BJ (cell line): ENCODE data around the gene SKA3. TPM values are rescaled to one million over a fixed set of nuclear protein-coding genes. Genes with fewer than 3 reads are reported as not detected.

Experiments
- CTCF ChIA-PET: fragments of 350-600 bp; formaldehyde crosslinking; extraction: SDS; loops from one replicate; lab custom pipeline; 2021; ENCODE audit warnings: antibody characterized with exemption, inconsistent platforms; lab: Yijun Ruan, JAX
- POLR2A ChIA-PET: fragments of 300-600 bp; sonication (Branson Sonifier 250); formaldehyde crosslinking; extraction: SDS; loops from one replicate; lab custom pipeline; 2021; ENCODE audit warnings: antibody characterized with exemption; lab: Charles Lee
- DNase-seq: peaks from one replicate; pipeline ENCODE4 v3.0.0-alpha.2; 2011; ENCODE audit warnings: low read depth
- H3K27me3 ChIP-seq: 2 replicates; pipeline ENCODE4 v1.6.0; 2011; ENCODE audit warnings: low read length; ENCODE audit not compliant: control insufficient read depth, insufficient read depth
- H3K36me3 ChIP-seq: 2 replicates; pipeline ENCODE4 v1.5.1; 2011; ENCODE audit warnings: low read length; ENCODE audit not compliant: control insufficient read depth, insufficient read depth
- H3K4me3 ChIP-seq: 2 replicates; pipeline ENCODE4 v1.5.1; 2011; ENCODE audit warnings: low read depth, mild to moderate bottlenecking, control low read depth, low read length
- polyA plus RNA-seq: library from polyadenylated mRNA; depleted of rRNA; stranded (reverse); fragments of >200 nt; gene quantifications from 2 replicates; pipeline ENCODE4 v1.2.3, GENCODE V29; 2011
- TF ChIP-seq, protein P1 (sequence below): IDR thresholded peaks from 2 replicates; pipeline ENCODE4 v1.5.1; 2011; ENCODE audit warnings: low read depth, mild to moderate bottlenecking, control low read depth, inconsistent platforms, low read length, moderate library complexity; ENCODE audit not compliant: insufficient read depth

The SKA3 gene
- polyA plus RNA-seq, 1 experiment = 5.9 TPM

DNA sequence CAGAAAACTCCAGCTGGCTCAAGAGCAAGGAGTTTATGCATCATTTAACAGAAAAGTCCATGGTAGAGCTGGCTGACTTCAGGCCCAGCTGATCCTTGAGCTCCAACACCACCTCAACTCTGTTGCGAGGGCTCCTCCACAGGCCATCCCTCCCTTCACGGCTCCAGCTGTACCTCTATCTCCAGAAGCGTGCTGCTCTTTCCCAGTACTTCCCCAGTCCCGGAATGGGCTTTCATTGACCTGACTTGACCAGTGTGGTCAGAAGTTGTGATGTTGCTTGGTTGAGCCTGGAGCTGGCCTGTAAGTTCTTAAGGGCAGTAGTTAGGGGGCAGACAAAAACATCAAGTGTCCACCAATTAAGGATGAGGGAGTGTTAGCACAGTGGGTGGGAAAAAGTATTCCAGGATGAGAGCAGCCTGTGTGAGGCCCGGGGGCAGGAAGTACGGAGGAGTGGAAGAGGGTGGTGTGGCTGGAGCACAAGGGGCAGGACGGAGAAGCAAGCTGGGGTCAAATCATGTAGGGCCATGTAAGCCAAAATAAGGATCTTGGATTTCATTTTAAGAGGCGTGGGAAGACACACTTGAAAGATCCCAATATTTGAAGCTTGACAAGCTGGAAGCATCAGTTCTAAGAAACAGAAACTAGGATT lies 24.0 kb downstream of the SKA3 start:
- no peak for DNase-seq
- ChIA-PET CTCF (interaction anchor here (0.8 kb wide), 1 partner anchor 210 kb away, joined by 3 read pairs; no protein-coding TSS in a partner anchor), POLR2A (no interaction called here)
- TF ChIP-seq, protein P1, sequence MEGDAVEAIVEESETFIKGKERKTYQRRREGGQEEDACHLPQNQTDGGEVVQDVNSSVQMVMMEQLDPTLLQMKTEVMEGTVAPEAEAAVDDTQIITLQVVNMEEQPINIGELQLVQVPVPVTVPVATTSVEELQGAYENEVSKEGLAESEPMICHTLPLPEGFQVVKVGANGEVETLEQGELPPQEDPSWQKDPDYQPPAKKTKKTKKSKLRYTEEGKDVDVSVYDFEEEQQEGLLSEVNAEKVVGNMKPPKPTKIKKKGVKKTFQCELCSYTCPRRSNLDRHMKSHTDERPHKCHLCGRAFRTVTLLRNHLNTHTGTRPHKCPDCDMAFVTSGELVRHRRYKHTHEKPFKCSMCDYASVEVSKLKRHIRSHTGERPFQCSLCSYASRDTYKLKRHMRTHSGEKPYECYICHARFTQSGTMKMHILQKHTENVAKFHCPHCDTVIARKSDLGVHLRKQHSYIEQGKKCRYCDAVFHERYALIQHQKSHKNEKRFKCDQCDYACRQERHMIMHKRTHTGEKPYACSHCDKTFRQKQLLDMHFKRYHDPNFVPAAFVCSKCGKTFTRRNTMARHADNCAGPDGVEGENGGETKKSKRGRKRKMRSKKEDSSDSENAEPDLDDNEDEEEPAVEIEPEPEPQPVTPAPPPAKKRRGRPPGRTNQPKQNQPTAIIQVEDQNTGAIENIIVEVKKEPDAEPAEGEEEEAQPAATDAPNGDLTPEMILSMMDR = no peak
- Histone ChIP-seq H3K36me3 (peaks cover 5% of the 10 kb centered on the region), H3K4me3 (no peak overlapping the region), H3K27me3 (no peaks in the 10 kb centered on the region)

DNA sequence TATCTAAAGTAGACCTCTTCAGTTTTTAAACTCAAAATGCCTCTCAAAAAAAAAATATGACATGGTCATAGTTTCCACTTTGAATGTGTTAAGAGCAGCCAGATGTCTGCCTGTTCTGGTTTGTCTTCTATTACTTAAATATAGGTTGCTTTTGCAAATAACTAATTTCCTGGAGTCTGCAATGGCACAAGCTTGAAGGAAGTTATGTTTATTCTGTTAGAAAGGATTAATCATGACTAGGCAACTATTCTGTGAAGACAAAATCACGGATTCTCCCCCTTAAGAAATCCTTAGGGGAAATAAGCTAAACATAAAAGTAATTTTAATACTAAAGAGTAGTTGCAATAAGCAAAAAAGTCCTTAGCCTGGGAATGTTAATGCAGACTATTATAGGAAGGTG lies 26.3 kb downstream of the SKA3 start:
- ChIA-PET CTCF (interaction anchor here (0.9 kb wide), 1 partner anchor 327 kb away, joined by 4 read pairs; no protein-coding TSS in a partner anchor), POLR2A (no interaction called here)
- H3K4me3 ChIP-seq = no peak overlapping the region
- TF ChIP-seq, protein P1 = no peak
- H3K27me3 ChIP-seq = no peaks in the 10 kb centered on the region
- DNase-seq = no peak
- H3K36me3 ChIP-seq = peaks cover 5% of the 10 kb centered on the region

DNA sequence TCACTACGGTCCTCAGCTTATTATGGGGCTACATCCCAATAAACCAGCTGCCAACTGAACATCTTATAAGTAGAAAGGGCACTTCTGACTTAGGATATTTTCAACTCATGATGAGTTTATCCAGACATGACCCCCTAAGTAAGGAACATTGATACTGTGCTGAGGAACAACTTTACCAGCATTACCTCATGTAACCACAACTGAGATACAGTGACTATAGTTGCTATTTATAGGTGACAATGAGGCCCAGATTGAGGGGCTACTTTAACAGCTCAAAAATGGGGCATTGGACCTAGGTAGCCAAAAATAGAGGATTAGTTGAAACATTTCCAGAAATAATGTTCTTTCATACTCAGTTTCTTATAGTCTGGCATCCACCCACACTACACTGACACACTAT lies 26.8 kb downstream of the SKA3 start:
- TF ChIP-seq, protein P1 = no peak
- CTCF ChIA-PET = interaction anchor here (0.9 kb wide), 1 partner anchor 328 kb away, joined by 4 read pairs; no protein-coding TSS in a partner anchor
- no peak for DNase-seq
- POLR2A ChIA-PET = no interaction called here
- Histone ChIP-seq H3K36me3 (peaks cover 5% of the 10 kb centered on the region), H3K4me3 (no peak overlapping the region), H3K27me3 (no peaks in the 10 kb centered on the region)

DNA sequence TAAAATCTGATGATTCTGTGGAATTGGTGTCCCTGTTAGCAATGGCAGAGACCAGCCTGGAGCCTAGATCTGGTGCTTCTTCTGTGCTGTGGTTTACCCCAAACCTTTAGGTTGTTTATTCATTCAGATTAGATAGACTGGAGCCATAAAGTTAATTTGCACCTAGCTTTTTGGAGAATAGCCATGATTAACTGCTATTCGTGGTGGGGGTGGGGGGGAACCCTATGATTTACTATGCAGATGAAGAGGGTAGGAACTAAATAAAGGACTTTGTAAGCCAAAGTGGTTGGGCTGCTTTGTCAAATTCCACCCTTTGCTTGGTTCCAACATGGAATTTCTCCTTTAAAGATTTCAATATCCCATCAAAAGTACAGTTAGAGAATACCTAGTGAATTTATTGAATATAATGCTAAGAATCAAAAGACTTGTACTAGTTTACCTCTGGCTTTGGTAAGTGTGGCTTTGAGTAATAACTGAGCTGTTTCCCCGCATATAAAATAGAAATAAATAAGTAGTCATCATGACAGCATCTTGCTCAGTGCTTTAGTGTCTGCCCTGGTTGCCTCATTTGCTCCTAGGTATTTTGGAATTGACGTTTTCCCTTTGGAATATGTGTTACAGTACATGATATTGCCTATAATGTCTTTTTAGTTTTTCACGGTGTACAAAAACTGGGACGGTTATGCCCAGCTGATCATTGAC lies 27.6 kb downstream of the SKA3 start:
- DNase-seq = no peak
- Histone ChIP-seq H3K4me3 (no peak overlapping the region), H3K36me3 (peaks cover 5% of the 10 kb centered on the region), H3K27me3 (no peaks in the 10 kb centered on the region)
- TF ChIP-seq, protein P1 = no peak
- POLR2A ChIA-PET = no interaction called here
- CTCF ChIA-PET = no interaction called here

DNA sequence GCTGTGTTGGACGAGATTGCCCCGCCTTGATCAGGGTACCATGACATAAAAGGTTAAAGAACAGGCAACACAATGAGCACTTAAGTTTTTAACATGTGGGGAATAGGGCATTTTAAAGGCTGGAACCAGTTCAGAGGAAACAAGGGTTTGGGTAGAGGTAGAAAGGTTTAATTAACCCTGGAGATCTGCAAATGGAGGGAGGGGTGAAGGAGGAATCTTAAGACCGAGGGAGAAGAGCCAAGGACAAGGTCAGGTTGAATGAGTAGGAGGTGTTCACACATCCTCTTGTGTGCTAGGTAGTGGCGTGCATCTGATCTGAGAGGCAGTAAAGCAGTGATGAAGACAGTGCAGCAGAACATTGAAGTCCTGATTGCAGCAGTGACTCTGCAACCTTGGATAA lies 28.5 kb downstream of the SKA3 start:
- TF ChIP-seq, protein P1 = no peak
- Histone ChIP-seq H3K36me3 (peaks cover 5% of the 10 kb centered on the region), H3K27me3 (no peaks in the 10 kb centered on the region), H3K4me3 (no peak overlapping the region)
- DNase-seq = no peak
- POLR2A ChIA-PET = no interaction called here
- CTCF ChIA-PET = no interaction called here
